Natural killer cell (primary cell): ENCODE measurements around the gene BEND7. TPM values are rescaled to one million over a fixed set of nuclear protein-coding genes. Genes with fewer than 3 reads are reported as not detected.

Experiments
- ATAC-seq, 3 donors: fragments of 150-1000 bp in 2 of 3; fragments of 200-7000 bp in 1 of 3; cut with Tn5 transposase; 1 replicate in 1 of 3; 2 replicates in 2 of 3; pipeline ENCODE4 v1.10.0; 2021; ENCODE audit warnings: mild to moderate bottlenecking in 2 of 3, moderate library complexity in 2 of 3
- DNase-seq, 2 donors: peaks; one replicate each; pipeline versions ENCODE4 v3.0.0 to v3.0.0-alpha.2; 2013 to 2021; ENCODE audit warnings: mixed read lengths in 1 of 2
- H3K27ac ChIP-seq: one replicate; pipeline ENCODE4 v1.5.1; 2013; ENCODE audit warnings: mild to moderate bottlenecking, low read length
- H3K27me3 ChIP-seq: one replicate; pipeline ENCODE4 v1.6.1; 2013; ENCODE audit warnings: low read length; ENCODE audit not compliant: control insufficient read depth, insufficient read depth
- H3K36me3 ChIP-seq: one replicate; pipeline ENCODE4 v1.6.1; 2013; ENCODE audit warnings: low read length; ENCODE audit not compliant: control insufficient read depth, insufficient read depth
- H3K4me1 ChIP-seq: one replicate; pipeline ENCODE4 v1.6.1; 2013; ENCODE audit warnings: low read length; ENCODE audit not compliant: control insufficient read depth, insufficient read depth
- H3K4me3 ChIP-seq: one replicate; pipeline ENCODE4 v1.5.1; 2013; ENCODE audit warnings: low read length
- H3K9me3 ChIP-seq: one replicate; pipeline ENCODE4 v1.6.1; 2013; ENCODE audit warnings: low read length; ENCODE audit not compliant: control insufficient read depth, insufficient read depth
- H3K27ac Mint-ChIP-seq, 2 donors: one replicate each; pipeline ENCODE4 v1.8.0; 2022; ENCODE audit warnings: mild to moderate bottlenecking in 2 of 2, mixed read lengths in 2 of 2, moderate library complexity in 1 of 2
- H3K27me3 Mint-ChIP-seq, 2 donors: one replicate each; pipeline ENCODE4 v1.8.0; 2022; ENCODE audit warnings: low read depth in 2 of 2, mixed read lengths in 2 of 2
- H3K36me3 Mint-ChIP-seq: one replicate; pipeline ENCODE4 v1.8.0; 2022; ENCODE audit warnings: mixed read lengths
- H3K4me1 Mint-ChIP-seq, 2 donors: one replicate each; pipeline ENCODE4 v1.8.0; 2022; ENCODE audit warnings: mixed read lengths in 2 of 2
- H3K4me3 Mint-ChIP-seq: one replicate; pipeline ENCODE4 v1.8.0; 2022; ENCODE audit warnings: mild to moderate bottlenecking, moderate library complexity, mixed read lengths
- H3K9me3 Mint-ChIP-seq, 2 donors: one replicate each; pipeline ENCODE4 v1.8.0; 2022; ENCODE audit warnings: mixed read lengths in 2 of 2
- CTCF ChIP-seq: fragments of 200-600 bp; IDR thresholded peaks from one replicate; pipeline ENCODE4 v1.8.0; 2022; ENCODE audit warnings: antibody characterized with exemption
- WGBS: methylation state at CpG from one replicate; pipeline ENCODE4 v1.1.7; 2013; ENCODE audit warnings: missing lambda C conversion rate; ENCODE audit not compliant: insufficient coverage; 5-methylcytosine and 5-hydroxymethylcytosine counted together
- intact Hi-C: fragments of 100-400 bp; cut with micrococcal nuclease; formaldehyde crosslinking; loops from one replicate; pipeline ENCODE4 v1.14.2; 2022
- total RNA-seq, 4 donors: library from RNA; stranded (reverse); fragments of 120-200 nt in 1 of 4; gene quantifications; one replicate each; pipeline versions ENCODE4 v1.2.3 to v1.2.4, GENCODE V29; 2013 to 2022

Gene BEND7
- total RNA-seq, 3 donors from 2014 or later (not counting 1 experiment from before 2014, with no cell fraction given) = 0.38 TPM; not detected in 2

- Histone ChIP-seq H3K4me3 (no peak overlapping the region), H3K36me3 (no peaks in the 10 kb centered on the region), H3K9me3 (peaks cover 2% of the 10 kb centered on the region), H3K27me3 (no peaks in the 10 kb centered on the region), H3K4me1 (no peaks in the 10 kb centered on the region), H3K27ac (no peak overlapping the region)
- DNase-seq (no peak), ATAC-seq (no peak)
- Mint-ChIP-seq H3K4me1 (no peaks in the 10 kb centered on the region), H3K9me3 (no peaks in the 10 kb centered on the region), H3K4me3 (no peak overlapping the region), H3K27me3 (peaks cover 4 to 9% of the 10 kb centered on the region in 2 donors), H3K27ac (no peak overlapping the region), H3K36me3 (no peaks in the 10 kb centered on the region)
- intact Hi-C loops = no loop called here
- 95% methylated on average over 7 of the region's 8 CpGs for WGBS
- no peak for TF ChIP-seq CTCF
Measured at GRCh38 chr10:13402021-13402420, 126.8 kb downstream of the BEND7 start.

DNA sequence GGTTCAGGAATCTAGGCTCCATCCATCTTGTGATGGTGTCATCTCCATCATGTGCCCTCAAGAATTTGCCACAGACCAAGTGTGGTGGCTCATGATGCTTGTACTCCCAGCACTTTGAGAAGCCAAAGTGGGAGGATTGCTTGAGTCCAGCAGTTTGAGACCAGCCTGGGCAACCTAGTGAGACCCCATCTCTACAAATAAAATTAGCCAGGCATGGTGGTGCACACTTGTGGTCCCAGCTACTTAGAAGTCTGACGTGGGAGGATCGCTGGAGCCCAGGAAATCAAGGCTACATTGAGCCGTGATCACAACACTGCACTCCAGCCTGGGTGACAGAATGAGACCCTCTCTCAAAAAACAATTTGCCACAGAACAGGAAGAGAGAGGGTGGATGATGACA is 127.7 kb downstream of the BEND7 start:
- Mint-ChIP-seq H3K4me1 (no peaks in the 10 kb centered on the region), H3K9me3 (no peaks in the 10 kb centered on the region), H3K36me3 (no peaks in the 10 kb centered on the region), H3K27ac (no peak overlapping the region), H3K27me3 (peaks cover 4 to 9% of the 10 kb centered on the region in 2 donors), H3K4me3 (no peak overlapping the region)
- ATAC-seq (no peak), DNase-seq (no peak)
- no peaks in the 10 kb centered on the region for H3K27me3 ChIP-seq
- whole genome bisulfite sequencing = 100% methylated on average over 3 of the region's 3 CpGs
- peaks cover 2% of the 10 kb centered on the region for H3K9me3 ChIP-seq
- H3K27ac ChIP-seq = no peak overlapping the region
- no peak overlapping the region for H3K4me3 ChIP-seq
- no peaks in the 10 kb centered on the region for H3K36me3 ChIP-seq
- no peaks in the 10 kb centered on the region for H3K4me1 ChIP-seq
- intact Hi-C loops = no loop called here
- no peak for TF ChIP-seq CTCF

- Histone ChIP-seq H3K36me3 (no peaks in the 10 kb centered on the region), H3K27ac (no peak overlapping the region), H3K27me3 (no peaks in the 10 kb centered on the region), H3K4me1 (no peaks in the 10 kb centered on the region), H3K4me3 (no peak overlapping the region), H3K9me3 (peaks cover 2% of the 10 kb centered on the region)
- 81% methylated on average over 14 of the region's 15 CpGs for WGBS
- Mint-ChIP-seq H3K36me3 (no peaks in the 10 kb centered on the region), H3K4me3 (no peak overlapping the region), H3K4me1 (no peaks in the 10 kb centered on the region), H3K27ac (no peak overlapping the region), H3K9me3 (no peaks in the 10 kb centered on the region), H3K27me3 (peaks cover 4 to 9% of the 10 kb centered on the region in 2 donors)
- DNase-seq (no peak), ATAC-seq (no peak)
- intact Hi-C loops = no loop called here
- TF ChIP-seq CTCF = no peak
Measured at GRCh38 chr10:13400196-13400965, 128.4 kb downstream of the BEND7 start.

GRCh38 chr10:13399752-13400151 is 129.1 kb downstream of the BEND7 start:
- no peak for ATAC-seq
- Mint-ChIP-seq H3K4me3 (no peak overlapping the region), H3K27ac (no peak overlapping the region), H3K27me3 (peaks cover 4 to 9% of the 10 kb centered on the region in 2 donors), H3K4me1 (no peaks in the 10 kb centered on the region), H3K9me3 (no peaks in the 10 kb centered on the region), H3K36me3 (no peaks in the 10 kb centered on the region)
- H3K9me3 ChIP-seq = peaks cover 2% of the 10 kb centered on the region
- intact Hi-C loops = no loop called here
- H3K4me3 ChIP-seq = no peak overlapping the region
- H3K27ac ChIP-seq = no peak overlapping the region
- no peaks in the 10 kb centered on the region for H3K36me3 ChIP-seq
- H3K4me1 ChIP-seq = no peaks in the 10 kb centered on the region
- no peaks in the 10 kb centered on the region for H3K27me3 ChIP-seq
- no peak for TF ChIP-seq CTCF
- no peak for DNase-seq
- no CpG with 5 or more reads among the region's 2 CpGs for WGBS
